A673 (cell line): ENCODE results near the gene TLX1. TPM values are rescaled to one million over a fixed set of nuclear protein-coding genes. Genes with fewer than 3 reads are reported as not detected.

Experiments
- BruUV-seq: library from RNA; stranded (reverse); fragments of 400-500 nt; replicated peaks from 2 replicates; lab custom pipeline; 2021; lab: Mats Ljungman, UMichigan
- CTCF ChIA-PET: fragments of 300-600 bp; sonication (Branson Sonifier 250); formaldehyde crosslinking; loops from one replicate; lab custom pipeline; 2022; ENCODE audit warnings: antibody characterized with exemption; lab: Charles Lee
- POLR2A ChIA-PET: fragments of 300-600 bp; sonication (Branson Sonifier 250); formaldehyde crosslinking; loops from one replicate; lab custom pipeline; 2022; ENCODE audit warnings: antibody characterized with exemption; ENCODE audit not compliant: low non-redundant PET; lab: Charles Lee
- DNase-seq: peaks from one replicate; pipeline ENCODE4 v3.0.0-alpha.2; 2015; ENCODE audit warnings: low spot score
- H3K27ac ChIP-seq: fragments of 200-600 bp; sonication (generic); 2 replicates; pipeline ENCODE4 v1.5.1; 2016; ENCODE audit warnings: mixed run types, low read depth, mild to moderate bottlenecking, mixed read lengths, antibody characterized with exemption, low read length; ENCODE audit not compliant: poor library complexity, severe bottlenecking
- H3K27me3 ChIP-seq: fragments of 200-600 bp; sonication (generic); replicated peaks from 2 replicates; pipeline ENCODE4 v1.6.1; 2017; ENCODE audit warnings: mixed run types, low read depth, mild to moderate bottlenecking, mixed read lengths, antibody characterized with exemption, low read length; ENCODE audit not compliant: insufficient read depth, poor library complexity
- H3K36me3 ChIP-seq: fragments of 200-600 bp; sonication (generic); 2 replicates; pipeline ENCODE4 v1.6.1; 2016; ENCODE audit warnings: mixed run types, mild to moderate bottlenecking, mixed read lengths, antibody characterized with exemption, low read length; ENCODE audit not compliant: insufficient read depth, poor library complexity, severe bottlenecking
- H3K4me1 ChIP-seq: fragments of 200-600 bp; sonication (generic); 2 replicates; pipeline ENCODE4 v1.6.1; 2017; ENCODE audit warnings: mixed run types, mild to moderate bottlenecking, mixed read lengths, antibody characterized with exemption, low read length; ENCODE audit not compliant: insufficient read depth, poor library complexity, severe bottlenecking
- H3K4me3 ChIP-seq: fragments of 200-600 bp; sonication (generic); 2 replicates; pipeline ENCODE4 v1.5.1; 2016; ENCODE audit warnings: low read depth, mixed run types, mild to moderate bottlenecking, mixed read lengths, low read length; ENCODE audit not compliant: poor library complexity, severe bottlenecking
- H3K9me3 ChIP-seq: fragments of 200-600 bp; sonication (generic); 2 replicates; pipeline ENCODE4 v1.6.1; 2016; ENCODE audit warnings: mixed run types, low read depth, mild to moderate bottlenecking, mixed read lengths, antibody characterized with exemption, low read length; ENCODE audit not compliant: poor library complexity, severe bottlenecking
- CTCF ChIP-seq: fragments of 300-800, 200-600 bp; sonication (generic); conservative IDR thresholded peaks from 2 replicates; pipeline ENCODE4 v1.5.1; 2017; ENCODE audit warnings: low read depth, mild to moderate bottlenecking, antibody characterized with exemption, low read length, moderate library complexity, mixed read lengths
- EZH2 ChIP-seq: fragments of 200-600 bp; sonication (generic); IDR thresholded peaks from 2 replicates; pipeline ENCODE4 v1.6.1; 2017; ENCODE audit warnings: borderline replicate concordance, low read depth, mild to moderate bottlenecking, mixed read lengths, antibody characterized with exemption, low read length; ENCODE audit not compliant: poor library complexity, severe bottlenecking
- intact Hi-C: fragments of 100-400 bp; cut with micrococcal nuclease; formaldehyde crosslinking; loops from one replicate; pipeline ENCODE4 v1.10.0; 2022; ENCODE audit not compliant: unreplicated experiment
- total RNA-seq: library from RNA; stranded (reverse); gene quantifications from 2 replicates; pipeline ENCODE4 v1.2.3, GENCODE V29; 2021

TLX1 gene
- total RNA-seq, 1 experiment from 2014 or later = not detected

- H3K27ac ChIP-seq = no peak overlapping the region
- intact Hi-C loops = no loop called here
- DNase-seq = no peak
- POLR2A ChIA-PET = no interaction called here
- no peaks in the 10 kb centered on the region for H3K36me3 ChIP-seq
- TF ChIP-seq EZH2 = no peak
- TF ChIP-seq CTCF = no peak
- no peak overlapping the region for H3K4me3 ChIP-seq
- peaks cover 10% of the 10 kb centered on the region for H3K27me3 ChIP-seq
- no TSS peak for BruUV-seq
- CTCF ChIA-PET = interaction anchor here (0.5 kb wide), 1 partner anchor 267 kb away, joined by 6 read pairs; no protein-coding TSS in a partner anchor
- no peaks in the 10 kb centered on the region for H3K4me1 ChIP-seq
- H3K9me3 ChIP-seq = no peaks in the 10 kb centered on the region
Measured at GRCh38 chr10:101110856-101111523, 20.1 kb upstream of the TLX1 start.

DNA sequence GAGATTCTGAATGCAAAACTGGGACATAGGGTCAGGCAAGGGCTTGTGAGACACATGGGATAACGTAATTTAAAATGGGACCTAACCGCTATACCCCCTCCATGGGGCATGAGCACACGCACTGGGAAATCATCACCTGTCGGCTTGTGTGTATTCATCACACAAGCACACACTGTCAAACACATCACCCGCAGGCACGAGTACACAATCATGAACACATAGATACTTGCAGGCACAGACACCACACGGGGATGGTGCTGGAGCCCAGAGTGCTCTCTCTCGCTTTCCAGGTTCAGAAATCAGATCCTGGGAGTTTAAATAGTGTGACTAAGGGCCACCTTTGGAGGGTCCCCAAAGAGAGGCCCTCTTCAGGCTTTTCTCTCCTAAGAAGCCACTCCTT, 19.6 kb upstream of the TLX1 start:
- CTCF ChIA-PET = no interaction called here
- intact Hi-C loops = no loop called here

GRCh38 chr10:101112799-101113594, 18.1 kb upstream of the TLX1 start:
- no TSS peak for BruUV-seq
- no peak for TF ChIP-seq EZH2
- no peak for TF ChIP-seq CTCF
- CTCF ChIA-PET = no interaction called here
- H3K27me3 ChIP-seq = peaks cover 14% of the 10 kb centered on the region
- no peak for DNase-seq
- H3K4me3 ChIP-seq = no peak overlapping the region
- no peak overlapping the region for H3K27ac ChIP-seq
- intact Hi-C loops = no loop called here
- POLR2A ChIA-PET = no interaction called here
- H3K4me1 ChIP-seq = no peaks in the 10 kb centered on the region
- no peaks in the 10 kb centered on the region for H3K9me3 ChIP-seq
- no peaks in the 10 kb centered on the region for H3K36me3 ChIP-seq

More for the DNA sequence above, 19.6 kb upstream of the TLX1 start:
- Histone ChIP-seq H3K27me3 (peaks cover 12% of the 10 kb centered on the region), H3K36me3 (no peaks in the 10 kb centered on the region), H3K27ac (no peak overlapping the region), H3K4me1 (no peaks in the 10 kb centered on the region), H3K9me3 (no peaks in the 10 kb centered on the region), H3K4me3 (no peak overlapping the region)
- no TSS peak for BruUV-seq
- TF ChIP-seq EZH2 = no peak
- TF ChIP-seq CTCF = no peak
- POLR2A ChIA-PET = no interaction called here
- DNase-seq = no peak
